Stimulated activated naive CD8-positive, alpha-beta T cell treated with anti-CD3 and anti-CD28 coated beads, Interleukin-15, Interleukin-2, amounts not matched to agents 100 ng/mL and 50 ng/mL, for 24 hours (primary cell): Measurements from ENCODE around the gene FIP1L1.

Experiments
- H3K27ac Mint-ChIP-seq: one replicate; pipeline ENCODE4 v1.8.0; 2021; ENCODE audit warnings: mild to moderate bottlenecking, mixed read lengths
- H3K27me3 Mint-ChIP-seq: one replicate; pipeline ENCODE4 v1.8.0; 2021; ENCODE audit warnings: mixed read lengths
- H3K36me3 Mint-ChIP-seq: one replicate; pipeline ENCODE4 v1.8.0; 2021; ENCODE audit warnings: low read depth, mixed read lengths
- H3K4me1 Mint-ChIP-seq: one replicate; pipeline ENCODE4 v1.8.0; 2021; ENCODE audit warnings: low read depth, mixed read lengths
- H3K4me3 Mint-ChIP-seq: one replicate; pipeline ENCODE4 v1.8.0; 2021; ENCODE audit warnings: mild to moderate bottlenecking, mixed read lengths
- H3K9me3 Mint-ChIP-seq: one replicate; pipeline ENCODE4 v1.8.0; 2021; ENCODE audit warnings: mixed read lengths

The FIP1L1 gene

GRCh38 chr4:53476232-53477037 lies 99.0 kb downstream of the FIP1L1 start:
- Mint-ChIP-seq H3K27ac (no peak overlapping the region), H3K36me3 (no peaks in the 10 kb centered on the region), H3K4me3 (no peak overlapping the region), H3K4me1 (no peaks in the 10 kb centered on the region), H3K27me3 (peaks cover 10% of the 10 kb centered on the region), H3K9me3 (peaks cover 10% of the 10 kb centered on the region)

- peaks cover 10% of the 10 kb centered on the region for H3K9me3 Mint-ChIP-seq
- no peaks in the 10 kb centered on the region for H3K36me3 Mint-ChIP-seq
- H3K27me3 Mint-ChIP-seq, result peaks cover 12% of the 10 kb centered on the region
- no peak overlapping the region for H3K27ac Mint-ChIP-seq
- no peak overlapping the region for H3K4me3 Mint-ChIP-seq
- H3K4me1 Mint-ChIP-seq, result no peaks in the 10 kb centered on the region
Measured at GRCh38 chr4:53477038-53477565, 99.7 kb downstream of the FIP1L1 start.

GRCh38 chr4:53477636-53478035 lies 100.2 kb downstream of the FIP1L1 start:
- no peaks in the 10 kb centered on the region for H3K4me1 Mint-ChIP-seq

GRCh38 chr4:53478671-53479456 lies 101.4 kb downstream of the FIP1L1 start:
- peaks cover 21% of the 10 kb centered on the region for H3K27me3 Mint-ChIP-seq
- no peak overlapping the region for H3K27ac Mint-ChIP-seq
- no peaks in the 10 kb centered on the region for H3K9me3 Mint-ChIP-seq
- no peak overlapping the region for H3K4me3 Mint-ChIP-seq
- H3K36me3 Mint-ChIP-seq, result no peaks in the 10 kb centered on the region
- H3K4me1 Mint-ChIP-seq, result no peaks in the 10 kb centered on the region

More at GRCh38 chr4:53477636-53478035, 100.2 kb downstream of the FIP1L1 start:
- Mint-ChIP-seq H3K27me3 (peaks cover 16% of the 10 kb centered on the region), H3K4me3 (no peak overlapping the region), H3K36me3 (no peaks in the 10 kb centered on the region), H3K27ac (no peak overlapping the region), H3K9me3 (peaks cover 8% of the 10 kb centered on the region)

- Mint-ChIP-seq H3K27ac (no peak overlapping the region), H3K36me3 (no peaks in the 10 kb centered on the region), H3K27me3 (peaks cover 30% of the 10 kb centered on the region), H3K4me1 (no peaks in the 10 kb centered on the region), H3K4me3 (no peak overlapping the region), H3K9me3 (no peaks in the 10 kb centered on the region)
Measured at GRCh38 chr4:53479736-53480525, 102.5 kb downstream of the FIP1L1 start.

- Mint-ChIP-seq H3K4me1 (no peaks in the 10 kb centered on the region), H3K4me3 (no peak overlapping the region), H3K36me3 (no peaks in the 10 kb centered on the region), H3K27me3 (peaks cover 33% of the 10 kb centered on the region), H3K27ac (no peak overlapping the region), H3K9me3 (no peaks in the 10 kb centered on the region)
Measured at GRCh38 chr4:53480909-53481308, 103.5 kb downstream of the FIP1L1 start.

GRCh38 chr4:53481586-53481985 lies 104.1 kb downstream of the FIP1L1 start:
- Mint-ChIP-seq H3K4me1 (no peaks in the 10 kb centered on the region), H3K36me3 (no peaks in the 10 kb centered on the region), H3K9me3 (no peaks in the 10 kb centered on the region), H3K27me3 (peaks cover 33% of the 10 kb centered on the region), H3K27ac (no peak overlapping the region), H3K4me3 (no peak overlapping the region)

GRCh38 chr4:53483250-53483649 lies 105.8 kb downstream of the FIP1L1 start:
- no peak overlapping the region for H3K4me3 Mint-ChIP-seq
- H3K9me3 Mint-ChIP-seq, result no peaks in the 10 kb centered on the region
- no peak overlapping the region for H3K27ac Mint-ChIP-seq
- peaks cover 40% of the 10 kb centered on the region for H3K27me3 Mint-ChIP-seq
- no peaks in the 10 kb centered on the region for H3K4me1 Mint-ChIP-seq
- no peaks in the 10 kb centered on the region for H3K36me3 Mint-ChIP-seq

- Mint-ChIP-seq H3K4me1 (no peaks in the 10 kb centered on the region), H3K4me3 (no peak overlapping the region), H3K36me3 (no peaks in the 10 kb centered on the region), H3K27ac (no peak overlapping the region), H3K9me3 (no peaks in the 10 kb centered on the region), H3K27me3 (peaks cover 46% of the 10 kb centered on the region)
Measured at GRCh38 chr4:53484911-53485657, 107.6 kb downstream of the FIP1L1 start.

GRCh38 chr4:53485658-53486040 lies 108.2 kb downstream of the FIP1L1 start:
- no peaks in the 10 kb centered on the region for H3K36me3 Mint-ChIP-seq
- no peaks in the 10 kb centered on the region for H3K4me1 Mint-ChIP-seq
- H3K4me3 Mint-ChIP-seq, result no peak overlapping the region
- no peak overlapping the region for H3K27ac Mint-ChIP-seq
- H3K9me3 Mint-ChIP-seq, result no peaks in the 10 kb centered on the region
- peaks cover 48% of the 10 kb centered on the region for H3K27me3 Mint-ChIP-seq

GRCh38 chr4:53487766-53488165 lies 110.3 kb downstream of the FIP1L1 start:
- H3K27me3 Mint-ChIP-seq, result peaks cover 44% of the 10 kb centered on the region
- no peaks in the 10 kb centered on the region for H3K36me3 Mint-ChIP-seq
- H3K9me3 Mint-ChIP-seq, result no peaks in the 10 kb centered on the region
- no peak overlapping the region for H3K4me3 Mint-ChIP-seq
- no peaks in the 10 kb centered on the region for H3K4me1 Mint-ChIP-seq
- H3K27ac Mint-ChIP-seq, result no peak overlapping the region

GRCh38 chr4:53489279-53489889 lies 111.9 kb downstream of the FIP1L1 start:
- H3K27me3 Mint-ChIP-seq, result peaks cover 39% of the 10 kb centered on the region
- H3K36me3 Mint-ChIP-seq, result no peaks in the 10 kb centered on the region
- no peak overlapping the region for H3K27ac Mint-ChIP-seq
- no peaks in the 10 kb centered on the region for H3K9me3 Mint-ChIP-seq
- no peaks in the 10 kb centered on the region for H3K4me1 Mint-ChIP-seq
- no peak overlapping the region for H3K4me3 Mint-ChIP-seq

GRCh38 chr4:53490161-53490956 lies 112.9 kb downstream of the FIP1L1 start:
- no peak overlapping the region for H3K27ac Mint-ChIP-seq
- no peaks in the 10 kb centered on the region for H3K36me3 Mint-ChIP-seq
- H3K4me3 Mint-ChIP-seq, result no peak overlapping the region
- no peaks in the 10 kb centered on the region for H3K9me3 Mint-ChIP-seq
- no peaks in the 10 kb centered on the region for H3K4me1 Mint-ChIP-seq
- H3K27me3 Mint-ChIP-seq, result peaks cover 32% of the 10 kb centered on the region
